Vagina (tissue), 2 donors: ENCODE results near the gene TMED9. TPM values are rescaled to one million over a fixed set of nuclear protein-coding genes. Genes with fewer than 3 reads are reported as not detected.
A peak's percentile ranks its signal among the peaks of the same experiment; 100 is the strongest.

Experiments
- DNase-seq, 2 donors: peaks; one replicate each; pipeline ENCODE4 v3.0.0-alpha.2; 2017; ENCODE audit errors: extremely low spot score in 2 of 2
- H3K27ac ChIP-seq: fragments of 200-600 bp; sonication (generic); one replicate; pipeline ENCODE4 v1.5.1; 2019
- H3K27me3 ChIP-seq: fragments of 200-600 bp; sonication (generic); one replicate; pipeline ENCODE4 v1.5.1; 2019
- H3K36me3 ChIP-seq, 2 donors: fragments of 200-600 bp; sonication (generic); one replicate each; pipeline ENCODE4 v1.5.1; 2017 to 2019
- H3K4me1 ChIP-seq: fragments of 200-600 bp; sonication (generic); one replicate; pipeline ENCODE4 v1.5.1; 2019
- H3K4me3 ChIP-seq, 2 donors: fragments of 200-600 bp; sonication (generic); 1 replicate in 1 of 2; 2 replicates in 1 of 2; pipeline ENCODE4 v1.5.1; 2016 to 2019
- H3K9me3 ChIP-seq: fragments of 200-600 bp; sonication (generic); one replicate; pipeline ENCODE4 v1.5.1; 2019
- POLR2A ChIP-seq, 2 donors: fragments of 450-650 bp; IDR thresholded peaks; one replicate each; pipeline ENCODE4 v1.6.1; 2017; ENCODE audit warnings: antibody characterized with exemption in 2 of 2, mild to moderate bottlenecking in 2 of 2, moderate library complexity in 2 of 2
- POLR2AphosphoS5 ChIP-seq, 2 donors: sonication (generic); formaldehyde crosslinking; IDR thresholded peaks; one replicate each; pipeline ENCODE4 v1.9.0; 2017; ENCODE audit warnings: antibody characterized with exemption in 2 of 2, mild to moderate bottlenecking in 2 of 2, low read depth in 1 of 2; ENCODE audit not compliant: insufficient read depth in 1 of 2
- intact Hi-C: fragments of 100-400 bp; cut with DNase I; formaldehyde crosslinking; loops from one replicate; pipeline ENCODE4 v1.15.1; 2023
- total RNA-seq: library from RNA; depleted of rRNA; stranded (reverse); fragments of >200 nt; gene quantifications from one replicate; pipeline ENCODE4 v1.2.3, GENCODE V29; 2016
- TF ChIP-seq, protein P1 (sequence below), 3 experiments: fragments of 450-650 bp in 2 of 3; fragments of 200-600 bp in 1 of 3; sonication (generic) in 1 of 3; IDR thresholded peaks; one replicate each; pipeline ENCODE4 v1.5.1; 2017 to 2019; ENCODE audit warnings: antibody characterized with exemption in 3 of 3, mild to moderate bottlenecking in 2 of 3, moderate library complexity in 2 of 3

The TMED9 gene
- total RNA-seq, 1 donor from 2014 or later, result 83.7 TPM

DNA sequence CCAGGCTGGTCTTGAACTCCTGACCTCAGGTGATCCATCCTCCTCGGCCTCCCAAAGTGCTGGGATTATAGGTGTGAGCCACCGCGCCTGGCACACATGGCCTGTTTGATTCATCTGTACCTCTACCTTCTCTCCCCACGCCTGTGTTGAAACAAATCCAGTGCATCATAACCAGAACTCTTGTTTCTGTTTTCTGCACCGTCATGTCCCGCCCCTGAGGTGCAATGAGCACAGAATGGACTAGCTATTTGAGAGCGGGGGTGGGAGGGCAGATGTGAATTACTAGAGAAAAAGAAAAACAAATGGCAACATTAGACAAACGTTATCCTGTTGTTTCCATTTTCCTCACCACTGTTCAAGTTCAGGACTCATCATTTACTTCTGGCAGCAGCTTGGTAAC lies 27.0 kb upstream of the TMED9 start:
- no peak overlapping the region for H3K27ac ChIP-seq
- H3K4me3 ChIP-seq, result no peak overlapping the region
- H3K27me3 ChIP-seq, result no peaks in the 10 kb centered on the region
- intact Hi-C loops, result no loop called here
- DNase-seq, result no peak
- no peaks in the 10 kb centered on the region for H3K9me3 ChIP-seq
- no peaks in the 10 kb centered on the region for H3K4me1 ChIP-seq
- no peak for TF ChIP-seq POLR2AphosphoS5 (IDR thresholded peaks at IDR 0.05; ENCODE audit: insufficient read depth in 1 of 2, low read depth in 1 of 2)
- no peak for TF ChIP-seq POLR2A (IDR thresholded peaks at IDR 0.05)
- TF ChIP-seq, protein P1, sequence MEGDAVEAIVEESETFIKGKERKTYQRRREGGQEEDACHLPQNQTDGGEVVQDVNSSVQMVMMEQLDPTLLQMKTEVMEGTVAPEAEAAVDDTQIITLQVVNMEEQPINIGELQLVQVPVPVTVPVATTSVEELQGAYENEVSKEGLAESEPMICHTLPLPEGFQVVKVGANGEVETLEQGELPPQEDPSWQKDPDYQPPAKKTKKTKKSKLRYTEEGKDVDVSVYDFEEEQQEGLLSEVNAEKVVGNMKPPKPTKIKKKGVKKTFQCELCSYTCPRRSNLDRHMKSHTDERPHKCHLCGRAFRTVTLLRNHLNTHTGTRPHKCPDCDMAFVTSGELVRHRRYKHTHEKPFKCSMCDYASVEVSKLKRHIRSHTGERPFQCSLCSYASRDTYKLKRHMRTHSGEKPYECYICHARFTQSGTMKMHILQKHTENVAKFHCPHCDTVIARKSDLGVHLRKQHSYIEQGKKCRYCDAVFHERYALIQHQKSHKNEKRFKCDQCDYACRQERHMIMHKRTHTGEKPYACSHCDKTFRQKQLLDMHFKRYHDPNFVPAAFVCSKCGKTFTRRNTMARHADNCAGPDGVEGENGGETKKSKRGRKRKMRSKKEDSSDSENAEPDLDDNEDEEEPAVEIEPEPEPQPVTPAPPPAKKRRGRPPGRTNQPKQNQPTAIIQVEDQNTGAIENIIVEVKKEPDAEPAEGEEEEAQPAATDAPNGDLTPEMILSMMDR (IDR thresholded peaks at IDR 0.05), result no peak
- no peaks in the 10 kb centered on the region for H3K36me3 ChIP-seq

DNA sequence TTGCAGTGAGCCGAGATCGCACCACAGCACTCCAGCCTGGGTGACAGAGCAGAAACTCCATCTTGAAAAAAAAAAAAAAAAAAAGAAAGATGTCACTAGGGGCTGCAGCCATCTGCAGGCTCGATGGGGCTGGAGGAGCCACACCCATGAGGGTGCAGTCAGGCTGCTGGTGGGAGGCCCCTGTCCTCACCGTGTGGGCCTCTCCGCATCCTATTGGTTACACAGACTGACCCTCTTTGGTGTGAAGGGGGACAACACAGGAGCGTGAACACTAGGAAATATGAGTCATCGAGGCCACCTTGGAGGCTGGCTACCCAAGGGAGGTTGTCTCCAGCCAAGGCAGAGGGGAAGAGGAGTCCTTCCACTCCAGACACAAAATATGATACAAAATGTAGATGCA lies 23.7 kb upstream of the TMED9 start:
- Histone ChIP-seq H3K4me3 (no peak overlapping the region), H3K27me3 (no peaks in the 10 kb centered on the region), H3K4me1 (no peaks in the 10 kb centered on the region), H3K27ac (no peak overlapping the region), H3K36me3 (no peaks in the 10 kb centered on the region), H3K9me3 (no peaks in the 10 kb centered on the region)
- TF ChIP-seq POLR2A (IDR thresholded peaks at IDR 0.05), result no peak
- TF ChIP-seq POLR2AphosphoS5 (IDR thresholded peaks at IDR 0.05; ENCODE audit: insufficient read depth in 1 of 2, low read depth in 1 of 2), result no peak
- TF ChIP-seq, protein P1 (IDR thresholded peaks at IDR 0.05), result no peak
- DNase-seq, result no peak
- intact Hi-C loops, result no loop called here

DNA sequence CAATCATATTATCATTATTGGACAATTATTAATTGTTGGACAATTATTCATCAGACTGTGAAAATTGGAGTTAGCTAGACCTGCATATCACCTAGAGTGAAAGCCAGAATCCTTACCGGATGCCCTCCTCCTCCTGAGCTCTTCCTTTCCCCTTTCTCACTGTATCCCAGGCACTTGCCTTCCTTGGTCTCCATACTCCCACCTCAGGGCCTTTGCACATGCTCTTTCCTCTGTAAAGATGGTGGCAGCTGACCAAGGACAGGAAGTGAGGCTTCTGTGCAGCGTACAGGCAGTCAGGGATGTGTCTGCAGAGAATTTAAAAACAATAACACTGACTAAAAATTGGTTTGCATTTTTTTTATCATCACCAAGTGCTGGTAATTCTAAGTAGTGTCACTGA lies 22.1 kb upstream of the TMED9 start:
- no peak for DNase-seq
- TF ChIP-seq, protein P1 (IDR thresholded peaks at IDR 0.05), result no peak
- TF ChIP-seq POLR2A (IDR thresholded peaks at IDR 0.05), result no peak
- no peak for TF ChIP-seq POLR2AphosphoS5 (IDR thresholded peaks at IDR 0.05; ENCODE audit: insufficient read depth in 1 of 2, low read depth in 1 of 2)
- Histone ChIP-seq H3K27me3 (no peaks in the 10 kb centered on the region), H3K9me3 (no peaks in the 10 kb centered on the region), H3K4me1 (no peaks in the 10 kb centered on the region), H3K4me3 (no peak overlapping the region), H3K27ac (no peak overlapping the region), H3K36me3 (no peaks in the 10 kb centered on the region)
- intact Hi-C loops, result no loop called here

DNA sequence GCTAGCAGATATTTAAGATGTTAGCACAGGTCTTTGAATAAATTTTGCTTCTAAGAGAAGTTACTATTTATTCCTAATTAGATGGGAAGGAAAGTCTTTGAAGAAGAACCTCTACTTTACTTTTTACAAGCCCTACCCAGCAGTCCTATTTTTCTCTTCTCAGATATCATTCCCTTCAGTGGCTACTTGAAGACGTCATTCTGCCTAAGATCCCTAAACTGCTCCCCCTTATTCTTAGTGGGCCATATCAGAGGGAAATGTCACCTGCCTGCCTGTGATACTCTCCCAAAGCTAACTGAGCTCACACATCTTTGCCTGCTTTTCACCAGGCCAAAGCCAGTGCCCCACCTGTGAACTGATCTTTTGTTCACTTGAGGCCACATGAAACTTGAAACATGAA lies 16.5 kb upstream of the TMED9 start:
- no peaks in the 10 kb centered on the region for H3K4me1 ChIP-seq
- H3K9me3 ChIP-seq, result no peaks in the 10 kb centered on the region
- H3K4me3 ChIP-seq, result no peak overlapping the region
- no peak for DNase-seq
- H3K27me3 ChIP-seq, result no peaks in the 10 kb centered on the region
- TF ChIP-seq, protein P1 (IDR thresholded peaks at IDR 0.05), result no peak
- TF ChIP-seq POLR2A (IDR thresholded peaks at IDR 0.05) (no peak), POLR2AphosphoS5 (IDR thresholded peaks at IDR 0.05; ENCODE audit: insufficient read depth in 1 of 2, low read depth in 1 of 2) (no peak)
- intact Hi-C loops, result no loop called here
- no peaks in the 10 kb centered on the region for H3K36me3 ChIP-seq
- H3K27ac ChIP-seq, result peak overlapping the region; percentile 42

DNA sequence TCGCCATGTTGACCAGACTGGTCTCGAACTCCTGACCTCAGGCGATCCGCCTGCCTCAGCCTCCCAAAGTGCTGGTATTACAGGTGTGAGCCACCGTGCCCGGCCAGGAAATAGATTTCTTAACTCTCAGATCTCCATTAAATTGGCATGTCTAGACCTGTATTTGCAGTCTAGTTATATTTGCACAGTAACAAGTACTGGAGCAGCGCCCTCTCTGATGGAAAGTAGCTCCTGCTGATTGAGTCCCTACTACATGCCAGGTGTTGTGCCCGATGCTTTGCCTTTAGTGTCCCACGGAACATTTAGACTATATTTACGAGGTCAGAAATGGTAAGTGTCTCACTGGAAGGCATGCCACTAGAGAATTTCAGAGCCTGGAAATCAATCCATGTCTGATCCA lies 15.8 kb upstream of the TMED9 start:
- Histone ChIP-seq H3K9me3 (no peaks in the 10 kb centered on the region), H3K27ac (peak overlapping the region; percentile 42), H3K36me3 (no peaks in the 10 kb centered on the region), H3K27me3 (no peaks in the 10 kb centered on the region), H3K4me1 (no peaks in the 10 kb centered on the region), H3K4me3 (no peak overlapping the region)
- intact Hi-C loops, result no loop called here
- DNase-seq, result no peak
- TF ChIP-seq POLR2A (IDR thresholded peaks at IDR 0.05) (no peak), POLR2AphosphoS5 (IDR thresholded peaks at IDR 0.05; ENCODE audit: insufficient read depth in 1 of 2, low read depth in 1 of 2) (no peak)
- TF ChIP-seq, protein P1 (IDR thresholded peaks at IDR 0.05), result no peak
